ENCODE results near the gene KRT71.

Gene KRT71

GRCh38 chr12:52537101-52537500 is 15.8 kb downstream of the KRT71 start:
- no peak for DNase-seq

- DNase-seq, result no peak
Observed at GRCh38 chr12:52535574-52535973, 17.4 kb downstream of the KRT71 start.

- DNase-seq, result no peak
Observed at GRCh38 chr12:52534482-52534881, 18.5 kb downstream of the KRT71 start.

GRCh38 chr12:52533686-52534470 is 19.1 kb downstream of the KRT71 start:
- no peak for DNase-seq

- no peak for DNase-seq
Observed at GRCh38 chr12:52532636-52533035, 20.3 kb downstream of the KRT71 start.

GRCh38 chr12:52531566-52532300 is 21.2 kb downstream of the KRT71 start:
- no peak for DNase-seq

GRCh38 chr12:52530905-52531304 is 22.0 kb downstream of the KRT71 start:
- DNase-seq, result no peak

- DNase-seq, result no peak
Observed at GRCh38 chr12:52530366-52530765, 22.6 kb downstream of the KRT71 start.

- no peak for DNase-seq
Observed at GRCh38 chr12:52529846-52530245, 23.1 kb downstream of the KRT71 start.

GRCh38 chr12:52529417-52529816 is 23.5 kb downstream of the KRT71 start:
- no peak for DNase-seq

- peak in 1 of 2 experiments; percentile 34 for DNase-seq
Observed at GRCh38 chr12:52528641-52529143, 24.3 kb downstream of the KRT71 start.

GRCh38 chr12:52527121-52527800 is 25.7 kb downstream of the KRT71 start:
- no peak for DNase-seq

- no peak for DNase-seq
Observed at GRCh38 chr12:52526511-52526951, 26.4 kb downstream of the KRT71 start.

GRCh38 chr12:52525661-52526499 is 27.1 kb downstream of the KRT71 start:
- no peak for DNase-seq

- peak; percentile 62 to 80 for DNase-seq
Observed at GRCh38 chr12:52524898-52525591, 27.9 kb downstream of the KRT71 start.

GRCh38 chr12:52524241-52524897 is 28.6 kb downstream of the KRT71 start:
- peak in 1 of 2 experiments; percentile 29 for DNase-seq

- DNase-seq, result no peak
Observed at GRCh38 chr12:52523824-52524223, 29.1 kb downstream of the KRT71 start.

- no peak for DNase-seq
Observed at GRCh38 chr12:52522346-52523011, 30.5 kb downstream of the KRT71 start.

GRCh38 chr12:52521568-52522266 is 31.2 kb downstream of the KRT71 start:
- no peak for DNase-seq

GRCh38 chr12:52521175-52521567 is 31.8 kb downstream of the KRT71 start:
- DNase-seq, result no peak
